ENCODE data around the gene B3GNT4. TPM values are rescaled to one million over a fixed set of nuclear protein-coding genes. Genes with fewer than 3 reads are reported as not detected.

Gene B3GNT4
- polyA plus RNA-seq, 1 donor from 2014 or later = 1.8 TPM

DNA sequence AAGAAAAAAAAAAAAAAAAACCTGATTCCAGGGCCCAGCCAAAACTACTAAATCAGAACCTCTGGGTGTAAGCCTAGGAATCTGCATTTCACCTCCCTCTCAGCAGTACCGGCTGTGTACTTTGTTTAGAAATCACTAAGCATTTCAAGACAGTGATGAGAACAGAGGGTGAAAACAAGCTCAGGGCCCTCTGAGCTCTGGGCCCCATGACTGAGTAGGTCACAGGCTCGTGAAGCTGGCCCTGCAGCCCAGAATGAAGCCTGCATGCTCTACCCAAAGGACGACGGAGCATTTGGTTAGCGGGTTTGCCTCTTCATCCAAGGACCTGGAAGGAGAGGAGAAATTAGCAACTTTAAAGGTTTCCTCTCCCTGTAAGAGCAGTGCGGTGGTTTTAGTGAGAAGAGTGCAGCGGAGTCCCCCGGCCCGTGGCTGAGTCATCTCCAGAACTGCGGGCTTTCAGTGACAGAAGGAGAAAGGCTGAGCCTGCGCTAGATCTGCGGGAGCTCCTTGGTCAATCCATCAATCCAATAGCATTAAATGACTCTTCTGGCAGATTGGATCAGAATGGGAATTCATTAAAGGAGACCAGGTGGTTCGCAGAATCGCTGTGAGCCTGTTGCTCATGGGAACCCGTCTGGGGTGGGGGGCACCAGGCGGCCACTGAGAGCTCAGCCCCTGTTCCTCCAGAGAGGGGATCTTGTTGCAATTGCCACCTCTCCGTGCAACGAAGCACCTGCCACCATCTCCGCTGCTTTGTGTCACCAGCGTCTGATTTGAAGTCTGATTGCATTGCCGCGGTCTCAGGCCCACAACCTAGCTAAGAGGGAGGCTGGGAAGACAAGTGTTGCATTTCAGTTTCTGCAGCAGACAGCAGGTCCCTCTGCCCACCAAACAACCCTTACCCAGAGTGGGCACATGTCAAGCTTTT, 36.8 kb upstream of the B3GNT4 start:
- no peak overlapping the region for H3K4me3 ChIP-seq (ENCODE audit: low read length)
- no peaks in the 10 kb centered on the region for H3K9me3 ChIP-seq (ENCODE audit: low read length)
- H3K36me3 ChIP-seq (ENCODE audit: insufficient read depth, low read length) = no peaks in the 10 kb centered on the region
- TF ChIP-seq RAD21 (conservative IDR thresholded peaks at IDR 0.05) (no peak), EP300 (conservative IDR thresholded peaks at IDR 0.05; ENCODE audit: poor library complexity, severe bottlenecking) (no peak), TAF1 (IDR thresholded peaks at IDR 0.05; ENCODE audit: low read depth) (no peak), POLR2AphosphoS5 (IDR thresholded peaks at IDR 0.05) (no peak), SMC3 (conservative IDR thresholded peaks at IDR 0.05; ENCODE audit: poor library complexity) (no peak)
- TF ChIP-seq, protein P1, sequence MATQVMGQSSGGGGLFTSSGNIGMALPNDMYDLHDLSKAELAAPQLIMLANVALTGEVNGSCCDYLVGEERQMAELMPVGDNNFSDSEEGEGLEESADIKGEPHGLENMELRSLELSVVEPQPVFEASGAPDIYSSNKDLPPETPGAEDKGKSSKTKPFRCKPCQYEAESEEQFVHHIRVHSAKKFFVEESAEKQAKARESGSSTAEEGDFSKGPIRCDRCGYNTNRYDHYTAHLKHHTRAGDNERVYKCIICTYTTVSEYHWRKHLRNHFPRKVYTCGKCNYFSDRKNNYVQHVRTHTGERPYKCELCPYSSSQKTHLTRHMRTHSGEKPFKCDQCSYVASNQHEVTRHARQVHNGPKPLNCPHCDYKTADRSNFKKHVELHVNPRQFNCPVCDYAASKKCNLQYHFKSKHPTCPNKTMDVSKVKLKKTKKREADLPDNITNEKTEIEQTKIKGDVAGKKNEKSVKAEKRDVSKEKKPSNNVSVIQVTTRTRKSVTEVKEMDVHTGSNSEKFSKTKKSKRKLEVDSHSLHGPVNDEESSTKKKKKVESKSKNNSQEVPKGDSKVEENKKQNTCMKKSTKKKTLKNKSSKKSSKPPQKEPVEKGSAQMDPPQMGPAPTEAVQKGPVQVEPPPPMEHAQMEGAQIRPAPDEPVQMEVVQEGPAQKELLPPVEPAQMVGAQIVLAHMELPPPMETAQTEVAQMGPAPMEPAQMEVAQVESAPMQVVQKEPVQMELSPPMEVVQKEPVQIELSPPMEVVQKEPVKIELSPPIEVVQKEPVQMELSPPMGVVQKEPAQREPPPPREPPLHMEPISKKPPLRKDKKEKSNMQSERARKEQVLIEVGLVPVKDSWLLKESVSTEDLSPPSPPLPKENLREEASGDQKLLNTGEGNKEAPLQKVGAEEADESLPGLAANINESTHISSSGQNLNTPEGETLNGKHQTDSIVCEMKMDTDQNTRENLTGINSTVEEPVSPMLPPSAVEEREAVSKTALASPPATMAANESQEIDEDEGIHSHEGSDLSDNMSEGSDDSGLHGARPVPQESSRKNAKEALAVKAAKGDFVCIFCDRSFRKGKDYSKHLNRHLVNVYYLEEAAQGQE (IDR thresholded peaks at IDR 0.05; ENCODE audit: borderline replicate concordance) = no peak
- TF ChIP-seq, protein P2, sequence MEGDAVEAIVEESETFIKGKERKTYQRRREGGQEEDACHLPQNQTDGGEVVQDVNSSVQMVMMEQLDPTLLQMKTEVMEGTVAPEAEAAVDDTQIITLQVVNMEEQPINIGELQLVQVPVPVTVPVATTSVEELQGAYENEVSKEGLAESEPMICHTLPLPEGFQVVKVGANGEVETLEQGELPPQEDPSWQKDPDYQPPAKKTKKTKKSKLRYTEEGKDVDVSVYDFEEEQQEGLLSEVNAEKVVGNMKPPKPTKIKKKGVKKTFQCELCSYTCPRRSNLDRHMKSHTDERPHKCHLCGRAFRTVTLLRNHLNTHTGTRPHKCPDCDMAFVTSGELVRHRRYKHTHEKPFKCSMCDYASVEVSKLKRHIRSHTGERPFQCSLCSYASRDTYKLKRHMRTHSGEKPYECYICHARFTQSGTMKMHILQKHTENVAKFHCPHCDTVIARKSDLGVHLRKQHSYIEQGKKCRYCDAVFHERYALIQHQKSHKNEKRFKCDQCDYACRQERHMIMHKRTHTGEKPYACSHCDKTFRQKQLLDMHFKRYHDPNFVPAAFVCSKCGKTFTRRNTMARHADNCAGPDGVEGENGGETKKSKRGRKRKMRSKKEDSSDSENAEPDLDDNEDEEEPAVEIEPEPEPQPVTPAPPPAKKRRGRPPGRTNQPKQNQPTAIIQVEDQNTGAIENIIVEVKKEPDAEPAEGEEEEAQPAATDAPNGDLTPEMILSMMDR (IDR thresholded peaks at IDR 0.05; ENCODE audit: poor library complexity, severe bottlenecking) = no peak
- H2AFZ ChIP-seq (ENCODE audit: low read depth, low read length) = no peak overlapping the region
- H3F3A ChIP-seq (ENCODE audit: insufficient read depth, low read length, poor library complexity, severe bottlenecking) = no peaks in the 10 kb centered on the region
- no peaks in the 10 kb centered on the region for H3K79me2 ChIP-seq (replicated peaks; ENCODE audit: insufficient read depth, low read length)
- no peak overlapping the region for H3K9ac ChIP-seq (ENCODE audit: low read length)
- no peaks in the 10 kb centered on the region for H3K9me2 ChIP-seq (ENCODE audit: insufficient read depth, low read length)
- H3K4me2 ChIP-seq (ENCODE audit: low read length) = no peak overlapping the region
- H3K27ac ChIP-seq (ENCODE audit: low read length) = no peak overlapping the region
- no peaks in the 10 kb centered on the region for H3K27me3 ChIP-seq (ENCODE audit: insufficient read depth, low read depth, low read length)
- H4K20me1 ChIP-seq (ENCODE audit: insufficient read depth) = no peaks in the 10 kb centered on the region

DNA sequence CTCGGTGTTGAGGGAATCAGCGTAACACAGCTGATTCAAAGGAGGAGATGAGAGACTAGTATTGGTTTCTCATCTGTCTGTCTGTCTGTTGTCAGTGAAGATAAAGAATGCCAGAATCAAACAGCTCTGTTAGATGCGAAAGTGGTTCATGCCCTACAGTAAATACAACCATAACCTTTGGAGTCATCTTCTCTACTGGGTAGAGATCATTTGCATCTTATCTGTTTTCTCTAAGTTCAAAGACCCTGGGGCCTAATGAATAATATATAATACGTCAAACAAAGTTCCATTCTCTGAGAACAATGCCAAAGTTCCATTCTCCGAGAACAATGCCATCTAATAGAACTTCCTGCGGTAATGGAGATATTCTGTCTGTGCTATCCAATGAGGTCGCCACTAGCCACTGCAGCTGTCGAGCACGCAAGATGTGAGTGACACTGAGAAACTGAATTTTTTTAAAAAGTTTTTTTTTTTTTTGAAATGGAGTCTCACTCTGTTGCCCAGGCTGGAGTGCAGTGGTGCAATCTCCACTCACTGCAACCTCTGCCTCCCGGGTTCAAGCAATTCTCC, 36.1 kb upstream of the B3GNT4 start:
- no peak overlapping the region for H3K27ac ChIP-seq (ENCODE audit: low read length)
- H3K4me2 ChIP-seq (ENCODE audit: low read length) = no peak overlapping the region
- H3K27me3 ChIP-seq (ENCODE audit: insufficient read depth, low read depth, low read length) = no peaks in the 10 kb centered on the region
- no peaks in the 10 kb centered on the region for H3F3A ChIP-seq (ENCODE audit: insufficient read depth, low read length, poor library complexity, severe bottlenecking)
- no peaks in the 10 kb centered on the region for H3K9me3 ChIP-seq (ENCODE audit: low read length)
- no peaks in the 10 kb centered on the region for H3K9me2 ChIP-seq (ENCODE audit: insufficient read depth, low read length)
- no peak overlapping the region for H3K9ac ChIP-seq (ENCODE audit: low read length)
- no peak for TF ChIP-seq MXI1 (conservative IDR thresholded peaks at IDR 0.05; ENCODE audit: poor library complexity, severe bottlenecking)
- no peak for TF ChIP-seq EZH2 (IDR thresholded peaks at IDR 0.05; ENCODE audit: borderline replicate concordance, insufficient read depth, low read length, poor library complexity, severe bottlenecking)
- no peak for TF ChIP-seq SMC3 (conservative IDR thresholded peaks at IDR 0.05; ENCODE audit: poor library complexity)
- TF ChIP-seq, protein P2 (IDR thresholded peaks at IDR 0.05; ENCODE audit: poor library complexity, severe bottlenecking) = no peak
- no peak for TF ChIP-seq RAD21 (conservative IDR thresholded peaks at IDR 0.05)
- no peak for TF ChIP-seq TAF1 (IDR thresholded peaks at IDR 0.05; ENCODE audit: low read depth)
- no peak for TF ChIP-seq POLR2AphosphoS5 (IDR thresholded peaks at IDR 0.05)
- TF ChIP-seq, protein P1 (IDR thresholded peaks at IDR 0.05; ENCODE audit: borderline replicate concordance) = no peak
- no peak for TF ChIP-seq EP300 (conservative IDR thresholded peaks at IDR 0.05; ENCODE audit: poor library complexity, severe bottlenecking)
- H3K79me2 ChIP-seq (replicated peaks; ENCODE audit: insufficient read depth, low read length) = no peaks in the 10 kb centered on the region
- no peak overlapping the region for H3K4me3 ChIP-seq (ENCODE audit: low read length)
- no peaks in the 10 kb centered on the region for H4K20me1 ChIP-seq (ENCODE audit: insufficient read depth)
- H2AFZ ChIP-seq (ENCODE audit: low read depth, low read length) = no peak overlapping the region
- no peaks in the 10 kb centered on the region for H3K36me3 ChIP-seq (ENCODE audit: insufficient read depth, low read length)

Data from neural cell (in vitro differentiated cells).